ENCODE data around the gene LHX4.

Gene LHX4

DNA sequence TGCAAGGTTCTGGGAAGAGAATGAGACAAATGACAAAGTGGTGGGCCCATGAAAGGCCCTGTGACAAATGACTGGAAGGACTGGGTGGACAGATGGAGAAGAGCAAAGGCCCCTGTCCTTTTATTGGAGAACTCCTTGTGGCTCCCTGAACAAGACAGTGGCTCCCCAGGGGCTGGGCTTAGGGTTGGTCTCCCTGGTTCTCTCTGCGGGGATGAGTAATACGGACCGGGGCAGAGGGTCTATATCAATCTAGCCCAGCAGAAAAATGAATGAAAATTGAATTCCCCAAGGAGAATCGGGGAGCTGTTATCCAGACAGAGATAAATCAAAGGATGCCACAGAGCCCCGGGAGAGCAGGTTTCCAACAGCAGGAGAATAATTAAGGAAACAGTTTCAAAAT, 5.2 kb upstream of the LHX4 start:
- Histone ChIP-seq H3K36me3 (ENCODE audit: control insufficient read depth in 4 of 4, insufficient read depth in 4 of 4, low read length in 3 of 4) (no peaks in the 10 kb centered on the region), H3K27ac (ENCODE audit: insufficient read depth in 1 of 2, low read depth in 1 of 2, low read length in 2 of 2, poor library complexity in 1 of 2, severe bottlenecking in 2 of 2) (no peak overlapping the region), H3K4me1 (ENCODE audit: control extremely low read depth in 1 of 4, control insufficient read depth in 4 of 4, insufficient read depth in 4 of 4, low read length in 3 of 4) (peaks cover 0 to 10% (median 8%) of the 10 kb centered on the region in 4 experiments), H3K4me3 (ENCODE audit: control insufficient read depth in 1 of 7, extremely low read depth in 1 of 7, insufficient read depth in 4 of 7, low read depth in 2 of 7, low read length in 6 of 7) (no peak overlapping the region), H3K27me3 (replicated peaks in 2 of 5; ENCODE audit: control insufficient read depth in 4 of 5, insufficient read depth in 5 of 5, low read length in 4 of 5) (peaks cover 5 to 68% (median 34%) of the 10 kb centered on the region in 5 experiments), H3K9me3 (ENCODE audit: control extremely low read depth in 1 of 5, control insufficient read depth in 4 of 5, insufficient read depth in 2 of 5, low read depth in 1 of 5, low read length in 4 of 5) (peaks cover 0 to 3% (median 0%) of the 10 kb centered on the region in 5 experiments)
- 68% methylated on average over 5 of the region's 5 CpGs for WGBS (ENCODE audit: insufficient coverage)
- ChIA-PET POLR2A (no interaction called here), CTCF (interaction anchor here (1.6 kb wide), 1 partner anchor 40 kb away, joined by 5 read pairs; no protein-coding TSS in a partner anchor)
- DNase-seq, result no peak

- POLR2A ChIA-PET, result no interaction called here
- H3K27me3 ChIP-seq (replicated peaks in 2 of 5; ENCODE audit: control insufficient read depth in 4 of 5, insufficient read depth in 5 of 5, low read length in 4 of 5), result peaks cover 5 to 71% (median 37%) of the 10 kb centered on the region in 5 experiments
- H3K9me3 ChIP-seq (ENCODE audit: control extremely low read depth in 1 of 5, control insufficient read depth in 4 of 5, insufficient read depth in 2 of 5, low read depth in 1 of 5, low read length in 4 of 5), result peaks cover 0 to 3% (median 0%) of the 10 kb centered on the region in 5 experiments
- WGBS (ENCODE audit: insufficient coverage), result 83% methylated on average over 1 of the region's 2 CpGs
- H3K4me3 ChIP-seq (ENCODE audit: control insufficient read depth in 1 of 7, extremely low read depth in 1 of 7, insufficient read depth in 4 of 7, low read depth in 2 of 7, low read length in 6 of 7), result no peak overlapping the region
- CTCF ChIA-PET, result interaction anchor here (2.0 kb wide), 1 partner anchor 252 kb away, joined by 5 read pairs; no protein-coding TSS in a partner anchor
- H3K27ac ChIP-seq (ENCODE audit: insufficient read depth in 1 of 2, low read depth in 1 of 2, low read length in 2 of 2, poor library complexity in 1 of 2, severe bottlenecking in 2 of 2), result no peak overlapping the region
- no peaks in the 10 kb centered on the region for H3K36me3 ChIP-seq (ENCODE audit: control insufficient read depth in 4 of 4, insufficient read depth in 4 of 4, low read length in 3 of 4)
- H3K4me1 ChIP-seq (ENCODE audit: control extremely low read depth in 1 of 4, control insufficient read depth in 4 of 4, insufficient read depth in 4 of 4, low read length in 3 of 4), result peaks cover 0 to 13% (median 11%) of the 10 kb centered on the region in 4 experiments
- no peak for DNase-seq
Measured at GRCh38 chr1:180225403-180225802, 4.7 kb upstream of the LHX4 start.

GRCh38 chr1:180227861-180228647, 2.0 kb upstream of the LHX4 start:
- Histone ChIP-seq H3K9me3 (ENCODE audit: control extremely low read depth in 1 of 5, control insufficient read depth in 4 of 5, insufficient read depth in 2 of 5, low read depth in 1 of 5, low read length in 4 of 5) (peaks cover 0 to 5% (median 0%) of the 10 kb centered on the region in 5 experiments), H3K36me3 (ENCODE audit: control insufficient read depth in 4 of 4, insufficient read depth in 4 of 4, low read length in 3 of 4) (no peaks in the 10 kb centered on the region), H3K4me1 (ENCODE audit: control extremely low read depth in 1 of 4, control insufficient read depth in 4 of 4, insufficient read depth in 4 of 4, low read length in 3 of 4) (peaks cover 0 to 30% (median 28%) of the 10 kb centered on the region in 4 experiments), H3K4me3 (ENCODE audit: control insufficient read depth in 1 of 7, extremely low read depth in 1 of 7, insufficient read depth in 4 of 7, low read depth in 2 of 7, low read length in 6 of 7) (no peak overlapping the region), H3K27me3 (replicated peaks in 2 of 5; ENCODE audit: control insufficient read depth in 4 of 5, insufficient read depth in 5 of 5, low read length in 4 of 5) (peaks cover 5 to 92% (median 56%) of the 10 kb centered on the region in 5 experiments), H3K27ac (ENCODE audit: insufficient read depth in 1 of 2, low read depth in 1 of 2, low read length in 2 of 2, poor library complexity in 1 of 2, severe bottlenecking in 2 of 2) (no peak overlapping the region)
- ChIA-PET CTCF (interaction anchor here (0.8 kb wide), 1 partner anchor 49 kb away, joined by 3 read pairs; no protein-coding TSS in a partner anchor), POLR2A (no interaction called here)
- DNase-seq, result peak in 1 of 3 donors; percentile 21
- WGBS (ENCODE audit: insufficient coverage), result 7% methylated on average over 8 of the region's 17 CpGs

DNA sequence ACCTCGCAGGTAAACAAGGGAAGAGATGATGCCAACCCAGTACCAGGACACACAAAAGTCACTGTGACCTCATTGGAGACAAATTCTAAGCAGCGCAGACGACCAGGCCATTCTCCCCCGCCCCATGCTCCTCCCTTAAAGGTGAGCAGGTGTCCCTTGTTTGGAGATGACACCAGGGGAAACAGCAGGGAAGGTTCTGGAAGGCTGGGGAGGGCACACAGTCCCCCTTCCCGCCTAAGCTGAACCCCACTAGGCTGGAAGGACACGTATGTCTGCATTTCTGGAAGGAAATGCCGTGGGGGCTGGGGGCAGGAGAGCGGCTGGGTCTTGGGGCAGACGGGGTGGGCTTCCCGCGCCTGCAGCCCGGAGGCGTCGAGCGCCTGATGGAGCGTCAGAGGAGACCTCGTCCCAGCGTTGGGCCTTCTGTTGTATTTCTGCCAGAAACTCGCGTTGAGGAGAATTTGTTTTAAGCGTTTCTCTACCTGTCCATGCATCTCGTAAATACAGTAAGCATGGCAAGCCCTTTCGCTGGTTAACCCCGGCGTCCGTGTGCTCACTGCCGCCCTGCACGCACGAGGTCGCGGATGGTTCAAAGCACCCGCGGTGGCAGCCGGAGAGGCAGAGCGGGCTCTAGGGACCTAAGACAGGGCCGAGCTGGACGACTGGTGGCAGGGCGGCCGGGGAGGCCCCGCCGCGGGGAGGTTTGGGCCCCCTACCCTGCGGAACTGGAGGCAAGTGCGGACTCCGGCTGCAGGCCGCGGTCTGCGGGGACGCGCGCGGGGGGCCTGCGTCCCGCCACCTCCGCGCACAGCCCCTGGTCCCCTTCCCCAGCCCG, 1.2 kb upstream of the LHX4 start:
- peak in 2 of 3 donors; percentile 58 to 62 for DNase-seq
- H3K4me1 ChIP-seq (ENCODE audit: control extremely low read depth in 1 of 4, control insufficient read depth in 4 of 4, insufficient read depth in 4 of 4, low read length in 3 of 4), result peaks cover 0 to 36% (median 31%) of the 10 kb centered on the region in 4 experiments
- H3K27me3 ChIP-seq (replicated peaks in 2 of 5; ENCODE audit: control insufficient read depth in 4 of 5, insufficient read depth in 5 of 5, low read length in 4 of 5), result peaks cover 5 to 94% (median 58%) of the 10 kb centered on the region in 5 experiments
- 4% methylated on average over 31 of the region's 57 CpGs for WGBS (ENCODE audit: insufficient coverage)
- ChIA-PET POLR2A (no interaction called here), CTCF (interaction anchor here (0.8 kb wide), 1 partner anchor 48 kb away, joined by 3 read pairs; no protein-coding TSS in a partner anchor)
- no peaks in the 10 kb centered on the region for H3K36me3 ChIP-seq (ENCODE audit: control insufficient read depth in 4 of 4, insufficient read depth in 4 of 4, low read length in 3 of 4)
- H3K9me3 ChIP-seq (ENCODE audit: control extremely low read depth in 1 of 5, control insufficient read depth in 4 of 5, insufficient read depth in 2 of 5, low read depth in 1 of 5, low read length in 4 of 5), result peaks cover 0 to 5% (median 0%) of the 10 kb centered on the region in 5 experiments
- no peak overlapping the region for H3K27ac ChIP-seq (ENCODE audit: insufficient read depth in 1 of 2, low read depth in 1 of 2, low read length in 2 of 2, poor library complexity in 1 of 2, severe bottlenecking in 2 of 2)
- peak overlapping the region in 6 of 7 experiments; percentile 42 to 70 (median 58) for H3K4me3 ChIP-seq (ENCODE audit: control insufficient read depth in 1 of 7, extremely low read depth in 1 of 7, insufficient read depth in 4 of 7, low read depth in 2 of 7, low read length in 6 of 7)

DNA sequence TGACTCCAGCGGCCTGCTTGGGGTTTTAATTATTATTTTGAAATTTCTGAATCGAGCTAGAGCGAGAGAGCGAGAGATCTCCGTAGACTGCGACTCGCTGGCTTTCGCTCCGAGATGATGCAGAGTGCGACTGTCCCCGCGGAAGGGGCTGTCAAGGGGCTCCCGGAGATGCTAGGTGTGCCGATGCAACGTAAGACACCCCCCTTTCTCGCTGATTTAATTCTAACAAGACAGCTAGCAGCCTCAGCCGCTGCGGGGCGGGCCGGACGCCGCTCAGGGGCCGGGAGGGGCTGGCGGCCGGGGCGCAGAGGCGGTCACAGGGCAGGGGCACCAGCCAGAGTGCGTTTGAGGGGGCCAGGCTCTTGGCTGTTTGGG, 339 bp downstream of the LHX4 start:
- ChIA-PET POLR2A (no interaction called here), CTCF (interaction anchor here (0.6 to 1.3 kb wide), 2 partner anchors 11 to 285 kb away, joined by 3 to 4 read pairs; no protein-coding TSS in a partner anchor)
- 1% methylated on average over 28 of the region's 28 CpGs for WGBS (ENCODE audit: insufficient coverage)
- H3K9me3 ChIP-seq (ENCODE audit: control extremely low read depth in 1 of 5, control insufficient read depth in 4 of 5, insufficient read depth in 2 of 5, low read depth in 1 of 5, low read length in 4 of 5), result peaks cover 0 to 5% (median 0%) of the 10 kb centered on the region in 5 experiments
- no peak overlapping the region for H3K27ac ChIP-seq (ENCODE audit: insufficient read depth in 1 of 2, low read depth in 1 of 2, low read length in 2 of 2, poor library complexity in 1 of 2, severe bottlenecking in 2 of 2)
- peaks cover 0 to 50% (median 44%) of the 10 kb centered on the region in 4 experiments for H3K4me1 ChIP-seq (ENCODE audit: control extremely low read depth in 1 of 4, control insufficient read depth in 4 of 4, insufficient read depth in 4 of 4, low read length in 3 of 4)
- peak overlapping the region in 6 of 7 experiments; percentile 39 to 72 (median 62) for H3K4me3 ChIP-seq (ENCODE audit: control insufficient read depth in 1 of 7, extremely low read depth in 1 of 7, insufficient read depth in 4 of 7, low read depth in 2 of 7, low read length in 6 of 7)
- peaks cover 5 to 95% (median 57%) of the 10 kb centered on the region in 5 experiments for H3K27me3 ChIP-seq (replicated peaks in 2 of 5; ENCODE audit: control insufficient read depth in 4 of 5, insufficient read depth in 5 of 5, low read length in 4 of 5)
- DNase-seq, result peak in 1 of 3 donors; percentile 44
- no peaks in the 10 kb centered on the region for H3K36me3 ChIP-seq (ENCODE audit: control insufficient read depth in 4 of 4, insufficient read depth in 4 of 4, low read length in 3 of 4)

- Histone ChIP-seq H3K4me1 (ENCODE audit: control extremely low read depth in 1 of 4, control insufficient read depth in 4 of 4, insufficient read depth in 4 of 4, low read length in 3 of 4) (peaks cover 0 to 54% (median 47%) of the 10 kb centered on the region in 4 experiments), H3K36me3 (ENCODE audit: control insufficient read depth in 4 of 4, insufficient read depth in 4 of 4, low read length in 3 of 4) (no peaks in the 10 kb centered on the region), H3K9me3 (ENCODE audit: control extremely low read depth in 1 of 5, control insufficient read depth in 4 of 5, insufficient read depth in 2 of 5, low read depth in 1 of 5, low read length in 4 of 5) (peaks cover 0 to 5% (median 0%) of the 10 kb centered on the region in 5 experiments), H3K27me3 (replicated peaks in 2 of 5; ENCODE audit: control insufficient read depth in 4 of 5, insufficient read depth in 5 of 5, low read length in 4 of 5) (peaks cover 7 to 95% (median 55%) of the 10 kb centered on the region in 5 experiments), H3K4me3 (ENCODE audit: control insufficient read depth in 1 of 7, extremely low read depth in 1 of 7, insufficient read depth in 4 of 7, low read depth in 2 of 7, low read length in 6 of 7) (peak overlapping the region; percentile 13 to 72 (median 59)), H3K27ac (ENCODE audit: insufficient read depth in 1 of 2, low read depth in 1 of 2, low read length in 2 of 2, poor library complexity in 1 of 2, severe bottlenecking in 2 of 2) (no peak overlapping the region)
- peak in 1 of 3 donors; percentile 44 for DNase-seq
- ChIA-PET POLR2A (no interaction called here), CTCF (interaction anchor here (0.6 to 1.3 kb wide), 3 partner anchors 10 to 285 kb away, joined by 3 to 4 read pairs (median 3); no protein-coding TSS in a partner anchor)
- WGBS (ENCODE audit: insufficient coverage), result under 1% methylated on average over 55 of the region's 65 CpGs
Measured at GRCh38 chr1:180230791-180231505, 884 bp downstream of the LHX4 start.

Measured in common myeloid progenitor, CD34-positive (primary cell).